Cortex of kidney (tissue), 1 donor: ENCODE results near the gene MGMT.

Experiments
- DNase-seq: peaks from one replicate; lab custom pipeline; 2025; lab: John Stamatoyannopoulos, UW

Gene MGMT

DNA sequence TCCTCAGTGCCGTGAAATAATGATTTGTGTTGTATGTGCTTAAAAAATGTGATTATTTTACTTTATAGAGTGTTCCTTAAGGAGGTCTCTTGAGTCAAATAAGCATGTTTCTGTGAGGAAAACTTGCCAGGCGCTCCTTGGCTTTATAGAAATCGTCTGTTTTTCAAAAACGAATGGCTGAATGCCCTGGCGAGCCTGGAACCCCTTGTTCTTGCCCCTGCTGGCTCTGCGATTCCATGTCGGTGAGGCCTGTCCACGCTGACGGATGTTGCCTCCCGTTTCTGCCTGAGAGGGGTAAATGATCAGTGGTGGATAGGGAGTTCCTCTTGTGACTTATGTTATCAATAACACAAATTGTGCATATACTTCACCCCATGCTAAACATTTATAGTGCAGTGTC is 75.5 kb downstream of the MGMT start:
- DNase-seq = no peak

DNA sequence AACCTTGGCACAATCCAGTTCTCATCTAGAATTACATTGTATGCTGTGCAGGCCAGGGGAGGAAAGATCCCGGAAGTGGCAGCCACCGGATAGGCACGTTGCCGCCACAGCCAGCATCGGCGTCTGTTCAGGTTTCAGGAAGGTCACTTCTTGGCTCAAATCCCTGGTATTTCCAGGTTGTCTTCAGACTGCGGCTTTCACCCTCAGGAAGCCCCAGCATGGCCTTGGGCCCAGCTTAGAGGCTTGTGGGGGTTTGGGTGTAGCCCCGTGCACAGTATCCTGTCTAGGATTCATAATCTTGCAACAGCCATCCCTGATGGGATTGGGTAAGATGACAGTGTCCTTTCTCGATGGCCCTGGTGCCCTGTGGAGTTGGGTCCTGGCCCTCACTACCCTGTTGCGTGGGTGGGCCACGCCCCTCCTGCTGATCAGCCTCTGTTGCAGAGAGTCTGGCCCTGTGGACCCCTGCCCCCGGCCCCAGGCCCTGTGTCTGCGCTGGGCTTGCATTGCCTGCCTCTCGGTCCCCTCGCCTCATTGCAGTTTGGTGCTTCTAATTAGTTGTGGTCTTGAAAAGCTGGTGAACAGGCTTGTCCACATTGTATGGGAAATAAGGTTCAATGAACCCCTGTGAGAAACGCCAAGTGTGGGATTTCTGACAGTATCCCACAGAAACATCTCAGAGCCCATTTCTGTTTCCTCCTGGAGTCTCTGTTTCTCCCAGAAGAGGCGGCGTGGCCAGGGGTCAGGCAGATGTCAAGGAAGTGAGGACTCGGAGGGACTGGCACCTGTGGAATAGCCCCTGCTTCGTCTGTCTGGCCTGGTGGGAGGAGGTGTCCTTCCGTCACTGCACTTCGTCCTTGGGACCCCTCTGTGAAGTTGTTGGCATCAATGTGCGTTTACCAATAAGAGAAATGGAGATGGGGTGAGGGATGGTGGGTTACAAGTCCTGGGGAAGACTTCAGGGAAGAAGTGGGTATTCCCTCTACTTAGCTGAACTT is 77.5 kb downstream of the MGMT start:
- DNase-seq = no peak

DNA sequence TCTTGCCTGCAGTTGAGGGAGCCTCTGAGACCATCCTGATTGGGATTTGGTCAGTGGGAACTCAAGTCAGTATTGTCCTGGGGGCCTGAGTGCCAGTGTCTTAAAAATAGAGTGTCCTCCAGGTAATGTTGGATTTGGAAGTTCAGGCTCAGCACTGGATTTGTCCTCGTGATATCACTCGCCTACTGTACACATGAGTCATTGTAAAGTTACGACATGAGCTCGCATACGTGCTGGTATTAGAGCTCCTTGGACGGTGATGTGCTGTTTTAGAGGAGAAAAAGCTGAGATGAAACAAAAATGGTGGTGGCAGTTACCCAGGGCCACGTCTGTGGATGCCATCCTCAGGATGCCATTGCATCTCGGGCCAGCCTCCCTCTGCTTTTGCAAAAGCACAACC is 78.2 kb downstream of the MGMT start:
- no peak for DNase-seq

DNA sequence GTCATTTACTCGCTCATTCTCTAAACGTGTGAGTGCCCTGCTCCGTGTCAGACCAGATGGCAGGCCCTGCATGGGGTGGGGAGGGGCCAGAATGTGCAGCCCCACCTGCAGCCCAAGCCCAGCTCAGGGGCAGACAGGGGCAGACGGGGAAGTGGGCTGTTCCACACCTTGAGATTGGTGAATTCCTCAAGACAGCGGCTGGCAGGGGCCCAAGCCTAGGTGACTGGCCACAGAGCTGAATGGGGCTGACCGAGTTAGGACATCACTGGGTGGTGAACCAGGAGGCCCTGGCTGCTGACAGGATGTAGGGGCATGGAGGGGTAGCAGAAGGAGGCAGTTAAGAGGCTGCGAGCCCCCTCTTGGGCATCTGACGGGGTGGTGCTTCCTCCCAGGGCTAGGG is 79.1 kb downstream of the MGMT start:
- DNase-seq = no peak

DNA sequence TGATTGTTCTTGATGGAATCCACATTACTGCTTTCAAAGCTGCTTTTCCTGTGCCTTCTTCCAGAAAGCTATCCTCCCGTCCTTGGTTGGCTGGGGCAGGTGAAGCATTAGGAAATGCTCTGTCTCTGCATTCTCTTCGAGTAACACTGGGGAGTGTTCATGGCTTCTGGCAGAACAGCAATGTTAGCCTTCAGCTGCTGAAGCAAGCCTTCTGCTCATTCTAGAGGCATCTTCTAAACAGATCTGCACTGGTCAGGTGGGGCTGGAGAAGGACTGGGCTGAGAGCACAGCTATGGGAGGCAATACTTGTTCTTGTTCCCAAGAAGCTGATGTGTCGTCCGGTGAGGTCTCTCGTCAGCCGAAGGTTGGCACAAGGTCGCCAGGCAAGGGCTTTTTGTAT is 80.6 kb downstream of the MGMT start:
- DNase-seq = no peak

DNA sequence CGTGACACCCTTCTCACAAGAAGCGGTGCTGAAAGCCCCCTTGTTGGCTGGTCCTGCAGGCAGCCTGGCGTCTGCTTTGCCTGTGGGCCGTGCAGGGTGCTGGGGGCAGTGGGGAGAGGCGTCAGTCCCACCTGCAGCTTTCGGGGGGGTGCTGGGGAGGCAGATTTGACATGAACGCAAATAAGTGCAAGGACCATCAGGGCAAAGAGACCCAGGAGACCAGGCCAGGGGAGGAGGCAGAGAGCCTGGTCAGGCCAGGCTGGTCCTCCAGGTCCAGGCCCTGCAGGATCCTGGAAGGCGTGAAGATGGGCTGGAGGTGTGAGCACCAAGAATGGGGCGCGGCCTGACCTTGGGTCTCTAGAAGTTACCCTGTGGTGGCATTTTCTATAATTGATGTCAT is 81.6 kb downstream of the MGMT start:
- no peak for DNase-seq

DNA sequence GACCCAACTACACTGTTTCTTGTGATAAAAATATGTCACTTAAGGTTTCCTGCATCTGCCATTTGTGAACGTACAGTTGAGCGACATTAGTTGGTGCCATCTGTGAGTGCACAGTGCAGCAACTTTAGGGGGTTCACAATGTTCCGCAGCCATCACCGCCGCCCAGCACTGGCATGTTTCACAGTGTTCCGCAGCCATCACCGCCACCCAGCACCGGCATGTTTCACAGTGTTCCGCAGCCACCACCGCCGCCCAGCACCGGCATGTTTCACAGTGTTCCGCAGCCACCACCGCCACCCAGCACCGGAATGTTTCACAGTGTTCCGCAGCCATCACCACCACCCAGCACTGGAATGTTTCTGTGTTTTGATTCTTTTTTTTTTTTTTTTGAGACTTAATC is 83.0 kb downstream of the MGMT start:
- no peak for DNase-seq

DNA sequence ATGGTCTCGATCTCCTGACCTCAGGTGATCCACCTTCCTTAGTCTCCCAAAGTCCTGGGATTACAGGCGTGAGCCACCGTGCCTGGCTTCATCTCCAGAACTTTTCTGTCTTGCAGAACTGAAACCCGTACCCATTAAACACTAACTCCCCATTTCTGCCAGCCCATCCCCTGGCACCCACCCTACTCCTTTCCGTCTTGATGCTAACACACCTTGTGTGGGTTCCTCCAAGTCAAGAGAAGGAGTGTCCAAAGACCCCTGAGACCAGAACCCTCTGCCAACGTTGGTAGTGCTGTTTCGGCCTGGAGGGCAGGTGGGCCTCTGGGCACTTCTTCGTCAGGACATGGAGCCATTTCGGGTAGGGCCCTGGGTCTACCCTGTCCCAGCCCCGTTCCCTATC is 83.6 kb downstream of the MGMT start:
- no peak for DNase-seq

DNA sequence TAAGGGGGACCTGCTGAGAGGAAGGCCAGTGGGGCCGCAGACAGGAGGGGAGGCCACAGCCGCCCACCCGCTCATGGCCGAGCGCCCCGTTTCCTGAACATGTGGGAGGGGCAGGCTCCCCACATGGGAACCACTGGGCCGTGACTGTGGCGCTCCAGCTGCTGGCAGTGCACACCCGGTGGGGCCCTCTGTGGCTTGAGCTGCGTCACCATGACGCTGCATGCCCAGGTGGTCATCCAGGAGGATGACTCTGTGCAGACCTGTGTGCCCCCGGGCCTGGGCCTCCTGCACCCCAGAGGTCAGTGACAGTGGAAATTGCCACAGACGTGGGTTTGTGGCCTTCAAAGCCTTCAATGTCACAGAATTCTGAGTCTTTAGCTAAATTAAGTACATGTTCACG is 85.1 kb downstream of the MGMT start:
- DNase-seq = no peak

DNA sequence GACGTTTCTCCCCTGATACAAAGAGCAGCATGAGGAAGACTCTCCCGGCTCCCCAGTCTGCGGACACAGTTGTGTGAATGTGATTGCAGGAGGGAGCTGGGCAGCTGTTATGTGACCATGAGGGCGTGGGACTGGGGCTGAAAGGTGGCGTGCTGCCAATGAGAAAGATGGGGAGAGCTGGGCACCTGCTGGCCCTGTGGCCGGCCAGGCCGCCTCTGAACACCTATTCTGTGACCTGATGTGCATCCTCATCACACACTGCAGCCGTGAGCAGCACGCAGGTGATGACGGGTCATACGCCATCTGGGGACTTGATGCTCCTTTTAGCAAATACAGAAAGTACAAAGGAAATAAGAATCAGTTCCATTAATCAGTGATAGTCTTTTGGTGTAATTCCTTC is 86.9 kb downstream of the MGMT start:
- DNase-seq = no peak

DNA sequence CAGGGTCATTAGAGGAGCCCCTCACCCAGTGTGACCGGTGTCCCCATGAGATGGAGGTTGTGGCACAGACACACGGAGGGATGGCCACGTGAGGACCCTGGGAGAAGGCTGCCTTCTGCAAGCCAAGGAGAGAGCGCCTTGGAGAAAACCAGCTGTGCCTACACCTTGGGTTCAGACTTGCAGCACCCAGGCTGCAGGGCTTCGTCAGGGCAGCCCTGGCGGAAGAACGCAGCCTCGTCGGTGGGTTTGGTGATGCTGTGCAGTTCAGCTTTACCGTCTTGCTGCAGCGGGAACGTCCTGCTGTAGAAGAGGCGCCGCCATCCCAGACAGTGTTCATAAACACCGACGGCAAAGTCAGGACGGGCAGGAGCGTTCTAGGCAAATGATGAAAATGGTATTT is 89.3 kb downstream of the MGMT start:
- no peak for DNase-seq

DNA sequence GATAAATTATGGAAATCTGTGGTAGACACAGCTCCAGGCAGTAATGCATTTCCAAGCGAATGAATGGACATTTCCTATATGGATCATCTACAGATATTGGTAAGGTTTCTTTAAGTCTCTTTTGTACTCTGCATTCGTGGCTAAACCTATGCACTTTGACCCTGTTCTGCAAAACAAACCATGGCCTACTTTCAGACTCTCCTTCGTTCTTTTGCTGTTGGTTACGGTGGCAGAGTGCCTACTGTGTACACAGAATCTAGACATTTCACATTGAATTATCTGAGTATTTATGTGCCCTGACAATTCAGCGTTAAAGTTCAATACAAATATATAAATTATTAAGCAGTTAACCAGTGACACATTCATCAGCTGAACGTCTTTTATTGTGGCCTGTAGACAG is 93.3 kb downstream of the MGMT start:
- DNase-seq = no peak

DNA sequence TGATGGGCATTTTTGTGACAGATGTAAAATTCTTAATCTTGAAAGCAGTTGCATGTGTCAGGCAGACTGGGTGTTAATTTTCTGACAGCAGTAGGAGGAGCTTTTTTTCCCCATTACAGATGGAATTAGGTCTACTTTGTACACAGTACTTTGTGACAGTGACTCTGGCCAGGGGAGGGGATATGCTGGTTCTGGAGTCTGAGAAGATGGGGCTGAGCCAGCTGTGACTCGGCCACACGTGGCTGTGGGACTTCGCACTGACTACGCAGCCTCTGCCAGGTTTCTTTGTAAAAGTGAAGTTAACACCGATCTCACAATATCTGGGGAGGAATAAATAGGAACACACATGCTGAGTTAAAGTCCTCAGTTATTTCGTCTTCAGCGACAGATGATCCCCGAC is 95.4 kb downstream of the MGMT start:
- no peak for DNase-seq

DNA sequence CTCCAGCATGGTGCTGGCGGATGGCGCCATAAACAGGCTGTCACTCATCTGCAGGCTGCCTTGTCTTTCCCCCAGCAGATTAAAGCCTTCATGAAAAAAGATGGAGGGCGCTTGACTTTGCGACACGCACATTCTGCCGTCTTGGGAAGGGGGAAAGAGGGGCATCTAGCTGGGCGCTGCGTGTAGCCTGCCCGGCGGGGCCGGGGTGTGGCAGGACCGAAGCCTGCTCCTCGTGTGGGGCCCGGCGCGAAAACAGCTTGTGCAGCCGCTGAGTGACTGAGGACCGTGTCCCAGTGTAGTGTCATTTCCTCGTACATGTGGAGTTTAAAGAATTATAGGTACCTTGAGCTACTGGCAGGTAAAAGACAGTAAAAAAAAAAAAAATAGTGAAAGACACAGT is 97.9 kb downstream of the MGMT start:
- DNase-seq = no peak

DNA sequence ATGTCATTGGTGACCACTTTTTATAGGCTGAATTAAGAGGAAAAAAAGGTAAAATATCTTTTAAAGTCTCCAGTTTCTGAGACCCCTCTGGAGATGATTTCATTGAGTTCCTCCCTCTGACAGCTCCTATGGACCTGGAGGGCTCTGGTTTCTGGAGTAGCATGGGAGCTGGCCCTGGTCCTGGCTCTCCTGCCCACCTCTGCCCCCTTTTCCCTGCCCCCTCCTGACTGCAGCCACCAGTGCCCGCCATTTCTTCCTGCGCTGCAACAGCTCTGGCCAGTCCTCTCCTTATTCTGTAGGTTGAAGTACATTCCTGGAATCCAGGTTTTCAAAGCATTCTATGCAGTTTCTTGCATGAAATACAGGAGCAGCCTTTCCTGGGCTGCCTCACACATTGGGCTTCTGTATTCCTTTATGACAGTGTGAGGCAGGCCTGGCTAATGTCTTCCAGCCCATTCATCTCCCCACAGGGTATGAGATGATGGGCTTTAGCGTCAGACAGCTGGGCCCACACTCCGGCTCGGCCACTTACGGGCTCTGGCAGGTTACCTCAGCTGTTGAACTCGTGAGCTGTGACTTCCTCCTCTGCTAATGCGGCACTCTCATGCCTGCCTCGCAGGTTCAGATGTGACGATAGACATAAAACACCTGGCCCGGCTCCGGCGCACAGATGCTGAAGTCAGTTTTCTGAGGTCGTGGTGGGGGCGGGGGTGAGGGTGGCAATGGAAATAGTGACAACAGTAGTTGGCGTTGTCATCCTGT is 101.7 kb downstream of the MGMT start:
- no peak for DNase-seq

DNA sequence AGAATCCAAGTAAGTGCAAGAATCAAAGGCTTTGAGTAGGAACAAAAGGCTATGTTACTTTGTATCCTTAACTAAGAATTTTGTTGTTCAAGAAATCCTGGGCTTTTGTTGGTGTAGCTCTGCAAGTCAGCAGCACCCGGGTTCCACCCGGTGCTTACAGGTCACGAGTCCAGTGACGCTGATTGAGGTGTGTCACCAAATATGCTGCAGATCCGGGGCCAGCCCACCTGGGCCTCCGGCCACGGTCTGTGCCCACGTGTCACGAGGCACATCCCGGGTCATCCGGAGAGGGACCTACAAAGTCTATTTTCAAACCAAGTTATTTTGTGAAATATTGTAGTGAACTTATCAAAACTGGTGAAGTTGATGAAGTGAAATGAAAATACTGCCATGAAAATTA is 103.1 kb downstream of the MGMT start:
- no peak for DNase-seq

DNA sequence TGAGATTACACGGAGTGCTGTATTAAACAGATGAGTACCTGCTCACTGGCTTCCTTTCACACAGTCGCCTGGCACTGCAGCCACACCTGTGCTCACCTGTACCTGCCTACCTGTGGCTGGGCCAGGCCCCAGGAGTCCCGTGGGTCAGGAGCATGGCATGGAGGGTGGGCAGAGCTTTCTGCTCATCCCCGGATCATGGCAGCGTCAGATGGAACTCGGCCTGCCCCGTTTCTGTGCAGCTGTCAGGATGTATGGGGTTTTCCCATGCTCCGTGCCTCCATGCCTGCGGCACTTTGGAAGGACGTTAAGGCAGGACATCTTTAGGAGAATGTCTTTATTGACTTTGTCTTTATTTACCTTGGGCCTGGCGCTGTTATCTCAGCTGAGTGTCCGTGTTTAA is 112.2 kb downstream of the MGMT start:
- DNase-seq = no peak

DNA sequence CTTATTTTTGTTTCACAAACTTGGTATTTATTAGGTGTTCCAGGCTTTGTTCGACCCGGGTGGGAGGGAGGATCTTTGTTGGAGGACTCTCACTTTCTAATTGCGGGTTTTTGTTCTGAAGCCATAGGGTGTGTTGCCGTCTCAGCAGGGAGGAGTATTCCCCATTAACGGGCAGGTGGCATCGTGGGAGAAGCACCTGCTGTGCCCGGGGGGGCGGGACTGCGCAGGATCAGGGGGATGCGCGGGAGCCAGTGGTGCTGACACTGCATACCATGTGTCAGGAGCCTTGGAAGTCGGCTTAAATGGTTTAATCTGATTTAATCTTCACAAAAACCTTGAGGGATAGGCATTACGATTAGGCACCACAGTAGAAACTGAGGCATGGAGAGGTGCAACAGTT is 113.0 kb downstream of the MGMT start:
- DNase-seq = no peak

DNA sequence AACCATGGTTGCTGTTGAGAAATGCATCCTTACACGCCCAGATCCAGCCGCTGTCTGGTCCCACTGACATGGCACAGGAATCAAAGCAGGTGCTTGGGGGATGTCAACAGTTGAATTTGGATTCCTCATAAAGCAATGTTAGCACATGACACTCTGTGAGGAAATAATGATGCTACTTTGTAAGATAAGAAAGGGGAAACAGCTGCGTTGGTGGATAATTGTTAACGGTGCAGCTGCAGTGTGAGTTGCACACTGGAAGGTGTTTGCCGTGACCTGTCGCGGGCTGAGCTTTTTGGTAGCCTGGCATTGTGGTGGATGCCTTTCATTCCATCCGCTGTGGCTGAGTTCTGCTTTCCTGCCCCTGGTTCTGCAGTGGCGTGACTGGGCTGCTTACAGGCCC is 113.9 kb downstream of the MGMT start:
- DNase-seq = no peak

DNA sequence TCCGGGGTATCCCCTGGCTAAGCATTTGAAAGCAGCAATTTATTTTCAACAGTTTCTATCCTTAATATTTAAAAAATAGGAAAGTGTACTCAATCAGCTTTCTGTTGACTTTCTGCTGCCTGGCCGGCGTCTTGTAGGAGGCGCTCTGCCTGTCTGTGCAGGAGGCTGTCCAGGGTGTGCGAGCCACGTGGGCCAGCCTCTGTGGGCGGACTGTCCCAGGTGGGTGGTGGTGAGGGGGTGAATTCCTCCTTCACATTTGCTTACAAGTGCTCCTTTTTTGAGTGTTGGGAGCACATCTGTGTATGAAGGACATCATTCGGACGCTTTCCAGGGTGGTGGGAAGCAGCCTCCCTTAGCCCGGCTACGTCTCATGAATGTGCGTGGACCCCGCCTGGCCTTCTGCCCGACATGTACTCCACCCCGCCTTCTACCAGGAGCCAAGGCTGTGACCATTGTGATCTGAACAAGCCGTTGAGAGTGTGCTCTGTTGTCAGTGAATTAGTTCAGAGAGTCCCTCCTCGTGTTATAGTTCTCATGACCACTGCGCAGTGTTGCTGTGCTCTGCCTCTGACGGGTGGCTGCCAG is 114.9 kb downstream of the MGMT start:
- no peak for DNase-seq

DNA sequence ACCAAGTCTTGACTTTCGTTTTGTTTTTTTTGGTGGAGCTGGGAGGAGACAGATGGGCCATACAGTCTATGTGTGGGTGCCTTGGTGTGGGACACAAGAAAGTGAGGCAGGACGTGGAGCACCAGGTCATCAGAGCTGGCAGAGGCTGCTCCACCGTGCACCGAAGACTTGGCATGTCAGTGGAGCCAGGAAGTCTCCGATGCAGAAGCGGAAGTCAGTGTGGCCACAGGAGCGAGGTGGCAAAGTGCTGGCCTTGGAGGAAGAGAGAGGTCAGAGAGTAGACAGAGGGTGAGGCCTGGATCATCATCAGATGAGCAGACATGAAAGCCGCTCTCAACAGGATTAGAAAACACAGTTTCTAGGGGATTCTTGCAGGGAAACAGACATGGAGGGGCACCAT is 116.8 kb downstream of the MGMT start:
- DNase-seq = no peak

DNA sequence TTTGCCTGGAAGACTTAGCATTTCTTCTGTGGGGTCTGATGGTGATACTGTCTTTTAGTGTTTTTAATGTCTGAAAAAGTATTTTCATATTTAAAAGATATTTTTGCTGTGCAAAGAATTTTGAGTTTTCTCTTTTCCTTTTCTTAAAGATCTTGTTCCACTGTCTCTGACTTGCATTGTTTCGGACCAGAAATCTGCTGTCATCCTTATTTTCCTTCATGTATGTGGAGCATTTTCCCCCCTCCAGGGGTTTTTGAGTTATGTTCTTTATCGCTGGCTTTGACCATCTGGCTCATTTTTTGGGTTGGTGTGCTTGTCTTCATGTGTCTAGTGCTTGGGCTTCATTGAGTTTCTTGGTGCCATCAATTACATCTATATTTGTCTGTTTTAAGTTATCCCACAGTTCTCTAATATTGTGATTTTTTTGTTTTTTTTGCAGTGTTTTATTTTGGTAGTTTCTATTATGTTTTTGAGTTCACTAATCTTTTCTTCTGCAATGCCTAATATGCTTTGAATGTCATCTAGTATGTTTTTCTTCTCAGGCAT is 119.9 kb downstream of the MGMT start:
- DNase-seq = no peak

DNA sequence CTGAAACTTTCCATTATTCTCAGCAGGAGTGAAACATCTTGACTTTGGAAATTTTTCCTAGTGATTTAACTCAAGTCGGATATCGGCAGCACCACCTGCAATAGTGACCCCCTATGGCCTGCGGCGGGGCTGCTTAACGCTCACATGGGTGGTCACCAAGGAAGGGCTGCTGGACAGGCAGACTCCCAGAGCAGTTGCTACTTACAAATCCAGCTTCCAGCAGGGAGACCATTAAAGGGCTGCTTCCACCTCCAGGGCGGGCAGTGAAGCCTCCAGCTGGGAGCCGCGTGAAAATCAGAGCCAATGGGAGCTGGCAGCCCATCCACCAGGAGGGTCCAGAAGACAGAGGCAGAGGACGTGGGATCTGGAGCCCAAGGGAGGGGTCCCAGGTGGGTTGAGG is 122.5 kb downstream of the MGMT start:
- DNase-seq = no peak
